HUES64 (cell line): ENCODE measurements around the gene CHN2.

Source experiments
- H3K27ac ChIP-seq: 2 replicates; pipeline ENCODE4 v1.7.0; 2013; ENCODE audit warnings: low read depth, low read length, inconsistent platforms
- H3K27me3 ChIP-seq: 2 replicates; pipeline ENCODE4 v1.6.1; 2013; ENCODE audit warnings: mild to moderate bottlenecking, low read length; ENCODE audit not compliant: insufficient read depth
- H3K36me3 ChIP-seq: 2 replicates; pipeline ENCODE4 v1.6.1; 2013; ENCODE audit warnings: mild to moderate bottlenecking, low read length; ENCODE audit not compliant: insufficient read depth
- H3K4me1 ChIP-seq: 2 replicates; pipeline ENCODE4 v1.6.1; 2013; ENCODE audit warnings: mild to moderate bottlenecking, low read length, moderate library complexity; ENCODE audit not compliant: insufficient read depth
- H3K4me3 ChIP-seq: 2 replicates; pipeline ENCODE4 v1.5.1; 2013; ENCODE audit warnings: mild to moderate bottlenecking, low read length, moderate library complexity
- H3K9ac ChIP-seq: 2 replicates; pipeline ENCODE4 v1.6.1; 2013; ENCODE audit warnings: mild to moderate bottlenecking, low read depth, low read length
- H3K9me3 ChIP-seq: 2 replicates; pipeline ENCODE4 v1.6.1; 2013; ENCODE audit warnings: low read depth, low read length; ENCODE audit not compliant: insufficient read depth
- WGBS: fragments of 150-250, 120-280 bp; methylation state at CpG from one replicate; pipeline ENCODE4 v1.1.7; 2013; ENCODE audit warnings: missing lambda C conversion rate; 5-methylcytosine and 5-hydroxymethylcytosine counted together

The CHN2 gene

DNA sequence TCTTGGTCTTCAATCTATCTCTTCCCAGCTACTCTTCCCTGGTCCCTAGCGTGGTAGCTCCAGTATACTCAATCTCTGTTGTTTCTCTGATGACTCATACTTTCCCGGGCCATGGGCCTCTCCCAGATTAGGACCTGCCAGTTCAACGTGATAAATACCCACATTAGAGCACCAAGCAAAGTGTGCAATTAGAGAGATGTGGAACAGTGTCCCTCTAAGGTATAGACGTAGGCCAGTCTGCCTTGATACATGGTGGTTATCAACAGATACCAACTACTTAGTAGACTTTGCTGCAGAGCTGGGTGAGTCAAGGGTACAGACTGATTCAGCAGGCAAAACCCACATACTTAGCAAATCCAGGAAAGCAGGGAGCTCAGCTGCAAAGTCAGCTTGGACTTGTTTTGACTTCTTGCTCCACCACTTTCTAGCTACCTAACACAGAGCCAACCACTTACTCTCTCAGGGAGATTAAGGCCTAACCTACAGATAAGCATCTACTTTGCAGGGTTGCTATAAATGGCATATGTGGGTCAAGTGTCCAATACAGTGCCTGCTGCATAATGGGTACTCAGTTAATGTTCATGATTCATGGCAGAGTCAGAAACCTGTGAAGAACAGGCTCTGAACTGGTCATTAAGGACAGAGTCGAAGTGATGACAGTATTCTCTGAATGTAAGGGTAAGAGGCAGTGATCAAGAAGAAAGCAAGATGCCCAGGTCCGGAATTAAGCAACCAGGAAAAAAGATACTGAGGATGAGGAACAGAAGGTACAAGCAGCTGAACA, 176.1 kb downstream of the CHN2 start:
- no peak overlapping the region for H3K4me3 ChIP-seq
- H3K9ac ChIP-seq = no peak overlapping the region

GRCh38 chr7:29371472-29371871, 176.9 kb downstream of the CHN2 start:
- H3K27me3 ChIP-seq = no peaks in the 10 kb centered on the region
- H3K4me1 ChIP-seq = peaks cover 7% of the 10 kb centered on the region
- no peaks in the 10 kb centered on the region for H3K36me3 ChIP-seq
- H3K4me3 ChIP-seq = no peak overlapping the region
- no peak overlapping the region for H3K27ac ChIP-seq
- no peak overlapping the region for H3K9ac ChIP-seq
- WGBS = 95% methylated on average over 3 of the region's 3 CpGs
- H3K9me3 ChIP-seq = no peaks in the 10 kb centered on the region

More for the DNA sequence above, 176.1 kb downstream of the CHN2 start:
- H3K4me1 ChIP-seq = peaks cover under 1% of the 10 kb centered on the region; the same call in 1 of the 2 replicates
- no peak overlapping the region for H3K27ac ChIP-seq
- WGBS = 83% methylated on average over 6 of the region's 6 CpGs
- no peaks in the 10 kb centered on the region for H3K9me3 ChIP-seq
- H3K27me3 ChIP-seq = no peaks in the 10 kb centered on the region
- no peaks in the 10 kb centered on the region for H3K36me3 ChIP-seq

GRCh38 chr7:29372351-29373090, 177.9 kb downstream of the CHN2 start:
- H3K36me3 ChIP-seq = no peaks in the 10 kb centered on the region
- H3K4me3 ChIP-seq = no peak overlapping the region
- H3K9me3 ChIP-seq = no peaks in the 10 kb centered on the region
- 84% methylated on average over 2 of the region's 3 CpGs for WGBS
- H3K9ac ChIP-seq = no peak overlapping the region
- no peaks in the 10 kb centered on the region for H3K27me3 ChIP-seq
- H3K27ac ChIP-seq = no peak overlapping the region
- H3K4me1 ChIP-seq = peaks cover 7% of the 10 kb centered on the region

DNA sequence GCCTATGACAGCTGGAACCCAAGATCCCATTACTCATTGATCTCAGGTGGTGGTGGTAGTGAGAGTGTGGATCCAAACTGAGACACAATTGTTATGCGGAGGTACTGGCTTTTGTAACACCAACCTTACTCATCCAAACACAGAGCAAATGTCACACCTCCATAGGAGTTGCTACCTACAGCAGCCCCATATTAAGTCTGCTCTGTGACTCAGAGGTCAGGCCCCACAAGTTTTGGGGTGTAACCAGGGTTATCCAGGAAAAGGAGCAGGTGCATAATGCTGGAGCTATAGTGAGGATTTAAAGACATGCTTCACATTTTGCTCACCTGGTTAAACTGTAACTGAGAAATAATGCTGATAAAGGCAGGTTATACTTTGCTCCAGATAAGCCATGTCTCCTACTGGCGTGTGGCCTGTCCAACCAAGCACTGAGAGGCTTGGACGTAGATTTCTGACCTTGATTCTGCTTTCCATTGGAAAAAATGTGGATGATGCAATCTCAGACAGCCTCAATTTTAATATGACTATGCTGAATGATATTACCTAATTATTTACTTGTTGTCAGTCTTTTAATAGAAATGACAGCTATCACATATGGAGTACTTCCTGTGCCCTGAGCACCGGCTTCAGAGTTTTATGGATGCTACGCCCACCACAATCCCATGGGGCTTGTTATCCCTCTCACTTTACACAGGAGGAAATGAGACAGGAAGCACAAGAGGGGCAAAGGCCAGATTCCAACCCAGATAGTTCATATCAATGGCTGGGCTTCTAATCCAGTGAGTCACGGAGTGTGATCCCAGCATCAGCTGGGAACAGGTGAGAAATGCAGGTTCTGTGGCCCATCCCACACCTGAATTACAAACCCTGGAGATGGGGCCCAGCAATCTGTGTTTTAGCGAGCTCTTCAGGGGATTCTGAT, 181.3 kb downstream of the CHN2 start:
- 93% methylated on average over 7 of the region's 7 CpGs for WGBS
- Histone ChIP-seq H3K36me3 (no peaks in the 10 kb centered on the region), H3K27me3 (no peaks in the 10 kb centered on the region), H3K27ac (no peak overlapping the region), H3K9me3 (no peaks in the 10 kb centered on the region), H3K4me1 (peaks cover 7% of the 10 kb centered on the region), H3K9ac (no peak overlapping the region), H3K4me3 (no peak overlapping the region)

DNA sequence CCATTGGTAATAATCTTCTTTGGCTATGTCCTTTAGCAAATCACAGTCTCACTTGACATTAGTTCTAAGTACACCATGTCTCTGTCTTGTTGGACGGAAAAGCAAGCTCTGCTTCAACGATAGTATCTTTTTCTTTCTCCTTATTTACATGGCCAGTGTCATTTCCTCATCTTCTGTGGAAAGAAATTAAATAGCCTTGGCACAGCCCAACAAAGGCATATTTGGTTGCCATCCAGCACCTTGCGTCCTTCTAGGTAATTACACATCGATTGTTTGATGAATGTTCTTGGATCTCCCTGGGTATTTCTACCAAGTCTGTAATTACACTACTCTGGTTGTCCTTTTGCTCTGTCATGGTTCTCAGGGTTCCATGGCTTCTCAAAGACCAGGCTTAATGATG, 183.1 kb downstream of the CHN2 start:
- Histone ChIP-seq H3K36me3 (no peaks in the 10 kb centered on the region), H3K9me3 (no peaks in the 10 kb centered on the region), H3K4me1 (peaks cover 7% of the 10 kb centered on the region), H3K9ac (no peak overlapping the region), H3K4me3 (no peak overlapping the region), H3K27me3 (no peaks in the 10 kb centered on the region), H3K27ac (no peak overlapping the region)
- 95% methylated on average over 4 of the region's 4 CpGs for WGBS

DNA sequence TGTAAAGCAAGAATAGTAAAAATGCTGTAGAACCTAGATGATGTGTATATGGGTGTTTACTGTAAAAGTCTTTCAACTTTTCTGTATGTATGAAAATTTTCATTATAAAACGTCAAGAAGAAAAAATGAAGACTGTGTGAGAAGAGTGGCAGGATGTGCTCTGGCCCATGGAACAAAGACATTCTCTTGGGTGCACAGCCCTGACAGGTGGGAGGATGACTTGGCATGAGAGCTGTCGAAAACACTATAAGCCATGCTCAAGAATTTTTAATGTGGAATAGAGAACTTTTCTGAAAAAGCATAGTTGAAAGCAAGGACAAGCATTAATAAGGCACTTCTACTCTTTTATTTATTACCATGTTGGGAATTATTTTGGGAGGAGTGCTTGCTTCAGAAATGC, 185.0 kb downstream of the CHN2 start:
- WGBS = 91% methylated on average over 2 of the region's 2 CpGs
- no peak overlapping the region for H3K27ac ChIP-seq

GRCh38 chr7:29381206-29382094, 186.9 kb downstream of the CHN2 start:
- H3K36me3 ChIP-seq = no peaks in the 10 kb centered on the region
- H3K9me3 ChIP-seq = peaks cover 7% of the 10 kb centered on the region; the same call in 1 of the 2 replicates
- H3K27me3 ChIP-seq = no peaks in the 10 kb centered on the region
- H3K4me3 ChIP-seq = no peak overlapping the region
- WGBS = 94% methylated on average over 5 of the region's 5 CpGs
- H3K4me1 ChIP-seq = no peaks in the 10 kb centered on the region
- no peak overlapping the region for H3K9ac ChIP-seq
- no peak overlapping the region for H3K27ac ChIP-seq

More for the DNA sequence above, 185.0 kb downstream of the CHN2 start:
- no peaks in the 10 kb centered on the region for H3K27me3 ChIP-seq
- H3K9ac ChIP-seq = no peak overlapping the region
- no peak overlapping the region for H3K4me3 ChIP-seq
- H3K36me3 ChIP-seq = no peaks in the 10 kb centered on the region
- H3K9me3 ChIP-seq = no peaks in the 10 kb centered on the region
- H3K4me1 ChIP-seq = peaks cover 7% of the 10 kb centered on the region

DNA sequence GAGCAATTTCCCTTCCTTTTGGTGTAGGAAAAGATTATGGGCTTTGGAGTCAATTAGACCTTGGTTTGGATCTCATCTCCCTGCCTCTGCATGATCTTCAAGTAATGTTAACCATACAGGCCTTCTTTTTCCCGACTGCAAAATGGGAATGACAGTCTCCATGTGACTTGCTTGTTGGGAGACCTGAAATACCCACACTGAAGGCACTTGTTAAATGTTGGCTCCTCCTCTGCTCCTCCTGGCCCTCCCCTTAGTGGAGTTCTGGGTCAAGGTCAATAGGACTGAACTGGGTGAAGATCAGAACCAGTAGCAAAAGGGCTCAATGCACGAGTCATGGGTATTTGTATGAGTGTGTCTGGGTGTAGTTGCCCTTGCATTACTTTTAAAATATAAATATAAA, 189.7 kb downstream of the CHN2 start:
- no peaks in the 10 kb centered on the region for H3K36me3 ChIP-seq
- no peak overlapping the region for H3K27ac ChIP-seq
- peaks cover 7% of the 10 kb centered on the region; the same call in 1 of the 2 replicates for H3K9me3 ChIP-seq
- no peak overlapping the region for H3K9ac ChIP-seq
- no peaks in the 10 kb centered on the region for H3K4me1 ChIP-seq
- no peak overlapping the region for H3K4me3 ChIP-seq
- H3K27me3 ChIP-seq = no peaks in the 10 kb centered on the region
- 100% methylated on average over 1 of the region's 2 CpGs for WGBS

DNA sequence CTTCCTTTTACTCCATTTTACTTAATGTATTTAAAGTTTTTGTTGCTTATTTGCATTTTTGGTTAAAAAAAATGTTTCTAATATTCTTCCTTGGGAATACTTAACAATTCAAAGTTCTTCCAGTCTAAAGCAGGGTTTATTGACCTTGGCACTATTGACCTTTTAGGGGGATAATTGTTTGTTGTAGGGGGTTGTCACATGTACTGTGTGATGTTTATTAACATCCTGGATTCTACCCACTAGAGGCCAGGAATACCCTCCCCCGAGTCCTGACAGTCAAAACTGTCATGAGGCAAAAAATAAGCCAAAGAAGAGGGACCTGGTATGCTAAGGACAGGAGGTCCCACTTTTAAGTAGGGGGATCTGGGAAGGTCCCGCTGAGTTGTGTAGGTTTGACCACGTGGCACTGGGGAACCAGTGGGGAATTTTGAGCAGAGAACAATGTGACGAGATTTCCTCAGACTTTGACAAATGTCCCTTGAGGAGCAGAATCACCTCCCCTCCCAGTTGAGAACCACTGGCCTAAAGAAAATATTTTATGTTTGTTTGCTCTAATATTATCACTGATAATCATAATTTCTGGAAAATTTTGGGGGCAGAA, 190.7 kb downstream of the CHN2 start:
- H3K4me3 ChIP-seq = no peak overlapping the region
- no peak overlapping the region for H3K9ac ChIP-seq
- H3K27ac ChIP-seq = no peak overlapping the region
- H3K4me1 ChIP-seq = no peaks in the 10 kb centered on the region
- 76% methylated on average over 4 of the region's 4 CpGs for WGBS
- H3K36me3 ChIP-seq = no peaks in the 10 kb centered on the region
- H3K9me3 ChIP-seq = peaks cover 7% of the 10 kb centered on the region; the same call in 1 of the 2 replicates
- no peaks in the 10 kb centered on the region for H3K27me3 ChIP-seq

- 100% methylated on average over 1 of the region's 4 CpGs for WGBS
Observed at GRCh38 chr7:29386196-29386765, 191.7 kb downstream of the CHN2 start.

More at GRCh38 chr7:29386196-29386765, 191.7 kb downstream of the CHN2 start:
- Histone ChIP-seq H3K27ac (no peak overlapping the region), H3K27me3 (no peaks in the 10 kb centered on the region), H3K9me3 (peaks cover 7% of the 10 kb centered on the region; the same call in 1 of the 2 replicates), H3K4me1 (no peaks in the 10 kb centered on the region), H3K9ac (no peak overlapping the region), H3K4me3 (no peak overlapping the region), H3K36me3 (no peaks in the 10 kb centered on the region)
